Heart left ventricle (tissue), 16 donors: Measurements from ENCODE around the gene GH1. TPM values are rescaled to one million over a fixed set of nuclear protein-coding genes. Genes with fewer than 3 reads are reported as not detected.

Source experiments
- ATAC-seq, 4 donors: fragments of 200-7000 bp; cut with Tn5 transposase; one replicate each; pipeline ENCODE4 v1.9.1; 2020 to 2022; ENCODE audit warnings: moderate library complexity in 4 of 4, mild to moderate bottlenecking in 3 of 4, moderate number of reproducible peaks in 1 of 4
- DNase-seq, 5 donors: peaks; one replicate each; pipeline ENCODE4 v3.0.0-alpha.2; 2020
- H3K27ac ChIP-seq, 12 donors: fragments of 200-600 bp; sonication (generic) in 4 of 12; one replicate each; pipeline versions ENCODE4 v1.5.0 to v1.8.0; 2016 to 2022; ENCODE audit warnings: mild to moderate bottlenecking in 2 of 12
- H3K27me3 ChIP-seq, 9 donors: fragments of 200-600 bp; sonication (generic) in 2 of 9; one replicate each; pipeline versions ENCODE4 v1.5.1 to v1.8.0; 2016 to 2022; ENCODE audit warnings: mild to moderate bottlenecking in 3 of 9
- H3K36me3 ChIP-seq, 9 donors: fragments of 200-600 bp; sonication (generic) in 2 of 9; one replicate each; pipeline versions ENCODE4 v1.5.0 to v1.8.0; 2018 to 2022; ENCODE audit warnings: mild to moderate bottlenecking in 2 of 9
- H3K4me1 ChIP-seq, 12 donors: fragments of 200-600 bp; sonication (generic) in 4 of 12; one replicate each; pipeline versions ENCODE4 v1.5.0 to v1.8.0; 2016 to 2022; ENCODE audit warnings: mild to moderate bottlenecking in 3 of 12
- H3K4me3 ChIP-seq, 12 donors: fragments of 200-600 bp; sonication (generic) in 4 of 12; one replicate each; pipeline versions ENCODE4 v1.5.0 to v1.8.0; 2017 to 2022; ENCODE audit warnings: mild to moderate bottlenecking in 9 of 12, moderate library complexity in 4 of 12
- H3K9me3 ChIP-seq, 12 donors: fragments of 200-600 bp; sonication (generic) in 4 of 12; one replicate each; pipeline versions ENCODE4 v1.5.0 to v1.8.0; 2016 to 2022; ENCODE audit warnings: mild to moderate bottlenecking in 1 of 12
- CTCF ChIP-seq, 12 donors: fragments of 200-600 bp; sonication (generic) in 4 of 12; IDR thresholded peaks; one replicate each; pipeline versions ENCODE4 v1.5.0 to v1.8.0; 2018 to 2022; ENCODE audit warnings: antibody characterized with exemption in 12 of 12, mild to moderate bottlenecking in 5 of 12
- POLR2A ChIP-seq, 2 donors: fragments of 450-650 bp; IDR thresholded peaks; one replicate each; pipeline ENCODE4 v1.6.1; 2017; ENCODE audit warnings: antibody characterized with exemption in 2 of 2, mild to moderate bottlenecking in 2 of 2, moderate library complexity in 2 of 2
- WGBS, 4 donors: extraction: QIAGEN DNeasy Blood & Tissue Kit in 2 of 4; methylation state at CpG; one replicate each; pipeline versions ENCODE4 v1.1.5 to v1.1.7; 2013 to 2018; 5-methylcytosine and 5-hydroxymethylcytosine counted together
- intact Hi-C, 10 donors: fragments of 100-400 bp; cut with DNase I; formaldehyde crosslinking; loops; one replicate each; pipeline versions ENCODE4 v1.11.1 to v1.14.2; 2022
- polyA plus RNA-seq, 2 donors: library from polyadenylated mRNA; stranded (reverse); fragments of 200-250 nt; gene quantifications; one replicate each; pipeline ENCODE4 v1.2.3, GENCODE V29; 2013
- total RNA-seq, 9 donors: library from RNA; depleted of rRNA in 2 of 9; stranded (reverse); fragments of >200 nt in 2 of 9; fragmentation: NEBNext Ultra II Directional in 3 of 9; extraction: Animal tissue kit (Norgen Biotek cat#: 25700) in 3 of 9; gene quantifications; one replicate each; pipeline versions ENCODE4 v1.1.0 to v1.2.4, GENCODE V29; 2016 to 2023
- donor health status: ischemic (EF 13 %, LVEDD 7.1; RV severe dilation, severe dysfunction).
- donor health status: healthy with polysubstance abuse.
- donor health status: DM: no; HTN: yes; CAD: no.
- donor health status: DM: no; HTN: no; CAD: no.
- donor health status: ischemic (EF 25% LVEDD 6.9; RV normal size, moderate dysfunction).
- donor health status: ischemic (EF 25% LVEDD 5.7; RV mildly dilated, moderate dysfunction).
- donor health status: healthy.
- donor health status: DM: yes; HTN: yes; CAD: no.
- donor health status: ischemic (EF 35%, LVEDD 5.7; RV mildly dilated, moderate dysfunction).
- donor health status: nonischemic (EF 11% LVEDD 7.7; RV severe dilation, severe dysfunction).
- donor health status: DM: yes; HTN: yes; CAD: no.
- donor health status: PGD.
- donor health status: ischemic (EF 29% LVEDD 5.4; RV normal size, mild dysfunction).
- donor health status: nonischemic (EF 23%, LVEDD 6.1; RV moderate dilation, normal function).

GH1 gene
- total and polyA plus RNA-seq, 11 donors = not detected

GRCh38 chr17:63941751-63942150 is 23.1 kb upstream of the GH1 start:
- Histone ChIP-seq H3K27me3 (no peaks in the 10 kb centered on the region), H3K4me3 (no peak overlapping the region), H3K4me1 (peaks cover 0 to 11% (median 0%) of the 10 kb centered on the region in 12 donors), H3K9me3 (no peaks in the 10 kb centered on the region), H3K36me3 (no peaks in the 10 kb centered on the region), H3K27ac (no peak overlapping the region)
- 92 to 94% (median 94%) methylated on average over 21 to 23 of the region's 23 CpGs for WGBS, 4 donors
- ATAC-seq = no peak
- DNase-seq = no peak
- TF ChIP-seq CTCF (IDR thresholded peaks at IDR 0.05) = no peak
- TF ChIP-seq POLR2A (IDR thresholded peaks at IDR 0.05) = no peak
- intact Hi-C loops = no loop called here

GRCh38 chr17:63941162-63941561 is 22.5 kb upstream of the GH1 start:
- TF ChIP-seq CTCF (IDR thresholded peaks at IDR 0.05) (no peak), POLR2A (IDR thresholded peaks at IDR 0.05) (no peak)
- WGBS, 4 donors = 94 to 98% (median 95%) methylated on average over 11 to 12 of the region's 12 CpGs
- DNase-seq (no peak), ATAC-seq (no peak)
- no peak overlapping the region for H3K4me3 ChIP-seq
- no peak overlapping the region for H3K27ac ChIP-seq
- no peaks in the 10 kb centered on the region for H3K9me3 ChIP-seq
- H3K27me3 ChIP-seq = no peaks in the 10 kb centered on the region
- H3K4me1 ChIP-seq = peaks cover 0 to 5% (median 0%) of the 10 kb centered on the region in 12 donors
- intact Hi-C loops = no loop called here
- H3K36me3 ChIP-seq = no peaks in the 10 kb centered on the region

- no peak for TF ChIP-seq CTCF (IDR thresholded peaks at IDR 0.05)
- no peak for TF ChIP-seq POLR2A (IDR thresholded peaks at IDR 0.05)
- Histone ChIP-seq H3K27me3 (no peaks in the 10 kb centered on the region), H3K9me3 (no peaks in the 10 kb centered on the region), H3K4me3 (no peak overlapping the region), H3K27ac (no peak overlapping the region), H3K4me1 (no peaks in the 10 kb centered on the region), H3K36me3 (no peaks in the 10 kb centered on the region)
- no peak for DNase-seq
- intact Hi-C loops = no loop called here
- WGBS, 4 donors = 92 to 96% (median 94%) methylated on average over 11 to 14 of the region's 14 CpGs
- ATAC-seq = no peak
Observed at GRCh38 chr17:63940584-63940983, 21.9 kb upstream of the GH1 start.

- DNase-seq = no peak
Observed at GRCh38 chr17:63939884-63940283, 21.2 kb upstream of the GH1 start.

More at GRCh38 chr17:63939884-63940283, 21.2 kb upstream of the GH1 start:
- Histone ChIP-seq H3K9me3 (no peaks in the 10 kb centered on the region), H3K27ac (no peak overlapping the region), H3K4me1 (no peaks in the 10 kb centered on the region), H3K4me3 (no peak overlapping the region), H3K36me3 (no peaks in the 10 kb centered on the region), H3K27me3 (no peaks in the 10 kb centered on the region)
- TF ChIP-seq POLR2A (IDR thresholded peaks at IDR 0.05) = no peak
- no peak for TF ChIP-seq CTCF (IDR thresholded peaks at IDR 0.05)
- WGBS, 4 donors = 58 to 77% (median 68%) methylated on average over 6 of the region's 6 CpGs
- intact Hi-C loops = no loop called here
- no peak for ATAC-seq
